Heart left ventricle (tissue), 13 donors: Measurements from ENCODE around the gene HYAL2.

Experiments
- POLR2A ChIP-seq, 2 donors: fragments of 450-650 bp; IDR thresholded peaks; one replicate each; pipeline ENCODE4 v1.6.1; 2017; ENCODE audit warnings: antibody characterized with exemption in 2 of 2, mild to moderate bottlenecking in 2 of 2, moderate library complexity in 2 of 2
- TF ChIP-seq, protein P1 (sequence below), 12 donors: fragments of 200-600 bp; sonication (generic) in 4 of 12; IDR thresholded peaks; one replicate each; pipeline versions ENCODE4 v1.5.0 to v1.8.0; 2018 to 2022; ENCODE audit warnings: antibody characterized with exemption in 12 of 12, mild to moderate bottlenecking in 5 of 12
- donor health status: ischemic (EF 13 %, LVEDD 7.1; RV severe dilation, severe dysfunction).
- donor health status: DM: no; HTN: yes; CAD: no.
- donor health status: DM: no; HTN: no; CAD: no.
- donor health status: ischemic (EF 25% LVEDD 6.9; RV normal size, moderate dysfunction).
- donor health status: ischemic (EF 25% LVEDD 5.7; RV mildly dilated, moderate dysfunction).
- donor health status: ischemic (EF 35%, LVEDD 5.7; RV mildly dilated, moderate dysfunction).
- donor health status: nonischemic (EF 11% LVEDD 7.7; RV severe dilation, severe dysfunction).
- donor health status: DM: yes; HTN: yes; CAD: no.
- donor health status: PGD.
- donor health status: ischemic (EF 29% LVEDD 5.4; RV normal size, mild dysfunction).
- donor health status: nonischemic (EF 23%, LVEDD 6.1; RV moderate dilation, normal function).

DNA sequence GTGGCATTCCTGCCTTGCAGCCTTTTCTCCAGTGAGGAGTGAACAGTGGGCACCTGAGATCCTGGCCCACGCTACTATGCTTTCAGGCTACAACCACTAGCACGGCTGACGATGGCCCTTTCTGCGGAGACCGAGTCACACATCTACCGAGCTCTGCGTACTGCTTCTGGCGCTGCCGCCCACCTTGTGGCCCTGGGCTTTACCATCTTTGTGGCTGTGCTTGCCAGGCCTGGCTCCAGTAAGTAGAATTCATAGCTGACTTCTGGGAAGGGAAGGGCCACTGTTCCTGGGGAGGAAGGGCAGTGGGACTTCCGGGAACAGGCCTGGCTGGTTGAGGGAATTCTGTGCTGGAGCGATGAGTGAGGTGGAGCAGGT, 28.8 kb upstream of the HYAL2 start:
- TF ChIP-seq, protein P1, sequence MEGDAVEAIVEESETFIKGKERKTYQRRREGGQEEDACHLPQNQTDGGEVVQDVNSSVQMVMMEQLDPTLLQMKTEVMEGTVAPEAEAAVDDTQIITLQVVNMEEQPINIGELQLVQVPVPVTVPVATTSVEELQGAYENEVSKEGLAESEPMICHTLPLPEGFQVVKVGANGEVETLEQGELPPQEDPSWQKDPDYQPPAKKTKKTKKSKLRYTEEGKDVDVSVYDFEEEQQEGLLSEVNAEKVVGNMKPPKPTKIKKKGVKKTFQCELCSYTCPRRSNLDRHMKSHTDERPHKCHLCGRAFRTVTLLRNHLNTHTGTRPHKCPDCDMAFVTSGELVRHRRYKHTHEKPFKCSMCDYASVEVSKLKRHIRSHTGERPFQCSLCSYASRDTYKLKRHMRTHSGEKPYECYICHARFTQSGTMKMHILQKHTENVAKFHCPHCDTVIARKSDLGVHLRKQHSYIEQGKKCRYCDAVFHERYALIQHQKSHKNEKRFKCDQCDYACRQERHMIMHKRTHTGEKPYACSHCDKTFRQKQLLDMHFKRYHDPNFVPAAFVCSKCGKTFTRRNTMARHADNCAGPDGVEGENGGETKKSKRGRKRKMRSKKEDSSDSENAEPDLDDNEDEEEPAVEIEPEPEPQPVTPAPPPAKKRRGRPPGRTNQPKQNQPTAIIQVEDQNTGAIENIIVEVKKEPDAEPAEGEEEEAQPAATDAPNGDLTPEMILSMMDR (IDR thresholded peaks at IDR 0.05) = no peak
- TF ChIP-seq POLR2A (IDR thresholded peaks at IDR 0.05) = no peak
